GM19240 (cell line): Measurements from ENCODE around the gene TIAM2.

Experiments used
- DNase-seq: peaks from one replicate; pipeline ENCODE4 v3.0.0; 2011; ENCODE audit warnings: low spot score; ENCODE audit not compliant: insufficient read length

TIAM2 gene

DNA sequence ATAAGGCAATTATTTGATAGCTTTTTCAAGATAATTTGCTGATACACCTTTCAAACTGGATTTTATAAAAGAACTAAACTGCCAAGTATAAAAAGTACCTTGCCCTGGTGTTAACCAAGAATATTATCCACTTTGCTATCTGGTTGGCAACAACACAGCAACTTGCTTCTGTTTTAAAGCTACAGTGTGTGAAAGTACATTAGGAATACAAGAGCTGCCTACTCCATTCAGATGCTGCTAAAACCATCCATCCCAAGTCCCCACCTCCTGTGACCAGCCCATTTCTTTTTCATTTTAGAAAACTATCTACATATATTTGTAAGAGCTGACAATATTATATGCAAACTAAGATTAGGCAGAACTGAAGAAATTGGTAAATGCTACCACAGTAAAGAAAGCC, 281.5 kb downstream of the TIAM2 start:
- DNase-seq: no peak

DNA sequence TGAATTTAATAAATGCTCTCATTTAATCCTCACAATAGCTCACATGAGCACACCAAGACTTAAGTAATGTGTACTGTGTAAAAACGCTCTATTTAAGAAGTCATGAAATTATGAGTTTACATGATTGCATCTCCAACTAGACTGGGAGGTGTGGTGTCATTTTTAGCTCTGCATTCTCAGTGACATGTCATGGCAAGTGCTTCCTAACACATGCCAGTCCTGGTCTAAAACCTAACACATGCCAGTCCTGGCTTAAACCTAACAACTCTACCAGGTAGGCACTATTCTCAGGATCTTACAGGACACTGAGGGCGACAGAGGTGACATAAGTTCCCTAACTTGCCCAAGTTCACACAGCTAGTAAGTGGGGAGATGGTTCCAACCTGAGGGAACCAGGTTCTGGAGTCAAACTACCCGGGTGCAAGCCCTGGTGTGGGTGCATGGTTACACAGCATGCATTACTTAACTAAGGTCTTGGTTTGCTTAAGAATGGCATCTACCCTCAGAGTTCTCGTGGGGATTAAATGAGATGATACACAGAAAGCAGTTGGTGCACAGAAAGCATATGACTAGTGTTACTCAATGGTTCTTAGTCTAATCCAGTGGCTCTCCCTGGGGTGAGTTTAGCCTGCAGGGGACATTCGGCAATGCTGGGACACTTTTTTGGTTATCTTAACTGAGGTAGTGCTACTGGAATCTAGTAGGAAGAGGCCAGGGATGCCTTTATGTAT, 283.4 kb downstream of the TIAM2 start:
- no peak for DNase-seq

DNA sequence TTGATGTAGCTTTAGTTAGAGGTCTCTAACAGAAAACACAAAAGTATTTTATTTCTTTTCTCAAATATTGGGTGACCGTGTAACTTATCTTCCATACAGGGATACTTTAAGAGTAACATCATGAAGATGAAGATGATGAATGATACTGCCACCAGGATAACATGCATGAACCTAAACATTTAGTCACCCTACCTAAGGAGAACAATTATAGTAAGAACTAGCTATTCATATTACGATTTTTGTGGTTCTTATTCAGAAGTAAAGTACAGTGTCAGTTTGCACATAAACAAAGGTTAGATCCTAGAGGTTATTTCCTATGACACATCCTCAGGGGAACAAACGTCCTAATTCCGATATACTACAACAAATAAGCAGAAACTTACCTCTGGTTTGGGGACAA, 289.7 kb downstream of the TIAM2 start:
- no peak for DNase-seq

DNA sequence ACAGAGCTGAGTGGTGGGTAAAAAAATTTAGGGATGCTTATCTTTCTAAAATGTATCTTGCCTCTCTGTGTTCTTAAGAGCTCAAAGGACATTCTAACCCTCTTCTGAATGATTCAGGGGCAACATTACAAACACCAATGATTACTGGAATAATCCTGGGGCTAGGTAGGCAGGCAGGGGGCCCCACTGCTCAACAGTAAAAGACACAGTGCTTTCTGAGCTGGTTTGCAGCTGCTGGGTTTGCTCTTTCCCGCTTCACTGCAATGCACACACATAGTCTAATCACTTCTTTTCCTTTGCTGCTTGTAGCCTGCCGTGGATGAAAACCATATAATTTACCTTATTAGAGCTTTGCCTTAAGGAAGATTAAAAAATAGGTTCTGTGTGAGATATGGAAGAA, 292.6 kb downstream of the TIAM2 start:
- no peak for DNase-seq

DNA sequence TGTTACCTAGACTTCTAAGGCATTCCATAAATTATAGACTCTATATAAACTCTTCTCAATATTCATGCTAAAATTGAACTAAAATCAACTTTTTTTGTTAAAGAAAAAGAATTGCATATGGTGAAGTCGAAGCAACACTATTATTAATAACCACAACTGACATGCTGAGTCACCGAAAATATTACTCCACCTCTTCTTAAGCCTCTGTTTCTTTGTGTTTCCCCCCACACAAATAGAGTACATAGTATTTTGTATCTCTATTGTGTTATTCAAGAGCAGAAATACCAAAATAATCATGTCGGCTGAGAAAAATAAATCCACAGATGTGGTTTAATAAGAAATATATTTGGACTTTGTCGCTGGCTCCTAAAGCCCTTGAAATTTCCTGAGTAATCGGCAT, 295.4 kb downstream of the TIAM2 start:
- DNase-seq: no peak

DNA sequence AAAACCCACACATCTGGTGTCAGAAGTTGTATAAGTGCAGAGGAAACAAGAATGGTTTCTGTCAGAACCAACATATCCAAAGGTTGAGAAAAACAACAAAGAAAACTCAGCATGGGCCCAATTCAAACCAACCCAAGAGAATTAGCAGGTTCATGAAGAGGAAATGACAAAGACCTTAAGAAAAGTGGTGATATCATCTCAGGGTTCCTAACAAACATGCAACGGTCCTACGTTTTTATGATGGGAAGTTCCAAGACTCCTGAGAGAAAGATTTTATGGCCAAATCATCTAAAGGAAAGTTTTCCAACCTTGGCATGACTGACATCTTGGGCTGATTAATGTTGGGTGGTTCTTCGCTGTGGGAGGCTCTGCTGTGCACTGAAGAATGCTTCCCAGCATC, 296.2 kb downstream of the TIAM2 start:
- no peak for DNase-seq

DNA sequence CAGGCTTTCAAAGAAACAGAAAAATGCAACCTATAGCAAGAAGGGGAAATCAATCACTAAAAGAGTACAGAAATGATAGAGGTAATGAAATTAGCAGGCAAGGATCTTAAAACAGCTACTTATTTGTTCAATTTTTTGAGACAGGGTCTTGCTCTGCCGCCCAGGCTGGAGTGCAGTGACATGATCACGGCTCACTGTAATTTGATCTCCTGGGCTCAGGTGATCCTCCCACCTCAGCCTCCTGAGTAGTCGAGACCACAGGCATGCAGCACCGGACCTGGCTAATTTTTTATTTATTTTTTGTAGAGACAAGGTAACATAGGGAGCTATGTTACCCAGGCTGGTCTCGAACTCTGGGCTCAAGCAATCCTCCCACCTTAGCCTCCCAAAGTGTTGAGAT, 297.6 kb downstream of the TIAM2 start:
- DNase-seq: no peak

DNA sequence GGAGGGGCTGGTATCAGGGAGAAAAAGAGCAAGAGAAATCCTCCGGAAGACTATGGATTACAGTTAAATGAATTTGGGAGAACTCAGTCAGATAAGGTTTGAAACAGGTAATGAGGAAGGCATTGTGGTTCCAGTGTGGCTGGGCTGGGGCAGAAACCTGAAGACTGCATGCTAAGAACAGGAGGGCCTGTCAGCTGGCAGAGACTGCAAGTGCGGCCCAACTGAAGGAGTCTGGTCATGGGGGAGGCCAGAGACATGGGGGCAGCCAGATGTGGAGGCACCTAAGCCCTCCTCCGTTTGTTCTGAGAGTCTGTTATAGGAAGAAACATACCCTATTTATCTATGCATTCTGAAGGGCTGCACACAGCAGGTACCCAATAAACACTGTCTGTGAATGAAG, 302.6 kb downstream of the TIAM2 start:
- no peak for DNase-seq

DNA sequence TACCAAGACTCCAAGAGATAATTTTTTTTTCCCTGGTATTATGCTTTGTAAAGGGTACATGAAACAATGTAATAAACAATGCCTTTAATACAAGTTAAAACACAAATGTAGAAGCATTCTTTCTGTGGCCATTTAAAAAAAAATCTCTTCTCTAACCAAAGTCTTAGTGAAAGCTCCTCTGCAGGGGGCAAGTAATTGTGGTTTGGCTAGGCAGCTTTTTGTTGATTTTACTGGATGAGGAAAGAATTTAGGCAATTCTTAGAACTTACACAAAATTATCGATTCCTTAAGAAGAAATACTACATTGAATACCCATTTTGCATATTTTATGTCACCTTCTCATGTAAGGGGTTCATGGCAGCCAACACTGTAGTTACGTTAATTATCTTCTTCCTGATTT, 306.8 kb downstream of the TIAM2 start:
- no peak for DNase-seq

DNA sequence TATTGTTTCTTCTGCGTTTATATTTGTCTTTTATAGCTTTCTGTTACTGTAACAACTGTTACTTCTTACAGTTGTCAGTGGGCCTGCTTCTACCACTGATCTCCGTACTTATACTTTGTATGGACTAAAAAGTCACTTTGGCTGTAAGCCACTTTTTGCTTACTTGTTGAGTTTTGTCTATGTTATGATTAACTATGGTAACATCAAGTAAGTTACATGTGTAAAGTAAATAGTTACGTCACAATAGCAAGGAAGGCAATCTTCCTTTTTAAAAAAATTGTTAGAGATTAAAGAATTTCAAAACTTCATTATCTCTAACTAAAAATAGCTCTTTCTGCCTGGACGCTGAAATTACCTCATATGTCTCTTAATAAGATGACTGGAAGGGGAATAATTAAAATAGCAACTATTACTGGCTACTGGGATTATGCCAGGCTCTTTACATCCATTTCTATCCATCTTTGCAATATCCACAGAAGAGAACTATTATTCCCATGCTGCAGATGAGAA, 308.3 kb downstream of the TIAM2 start:
- DNase-seq: no peak

DNA sequence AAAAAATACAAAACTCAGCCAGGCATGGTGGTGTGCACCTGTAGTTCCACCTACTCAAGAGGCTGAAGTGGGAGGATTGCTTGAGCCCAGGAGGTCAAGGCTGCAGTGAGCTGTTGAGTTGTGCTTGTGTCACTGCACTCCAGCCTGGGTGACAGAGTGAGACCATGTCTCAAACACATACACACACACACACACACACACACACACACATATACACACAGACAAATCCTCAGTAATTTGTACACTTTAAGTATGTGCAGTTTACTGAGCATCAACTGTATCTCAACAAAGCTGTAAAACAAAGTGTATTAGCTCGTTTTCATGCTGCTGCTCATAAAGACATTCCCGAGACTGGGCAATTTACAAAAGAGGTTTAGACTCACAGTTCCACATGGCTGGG, 311.8 kb downstream of the TIAM2 start:
- no peak for DNase-seq
